Measurements from ENCODE around the gene HCRTR2.
"Not testable (repeated sequence)": the region's sequence is repeated elsewhere in the genome, so short reads cannot be mapped to it uniquely, and the experiment has no call there.

HCRTR2 gene

DNA sequence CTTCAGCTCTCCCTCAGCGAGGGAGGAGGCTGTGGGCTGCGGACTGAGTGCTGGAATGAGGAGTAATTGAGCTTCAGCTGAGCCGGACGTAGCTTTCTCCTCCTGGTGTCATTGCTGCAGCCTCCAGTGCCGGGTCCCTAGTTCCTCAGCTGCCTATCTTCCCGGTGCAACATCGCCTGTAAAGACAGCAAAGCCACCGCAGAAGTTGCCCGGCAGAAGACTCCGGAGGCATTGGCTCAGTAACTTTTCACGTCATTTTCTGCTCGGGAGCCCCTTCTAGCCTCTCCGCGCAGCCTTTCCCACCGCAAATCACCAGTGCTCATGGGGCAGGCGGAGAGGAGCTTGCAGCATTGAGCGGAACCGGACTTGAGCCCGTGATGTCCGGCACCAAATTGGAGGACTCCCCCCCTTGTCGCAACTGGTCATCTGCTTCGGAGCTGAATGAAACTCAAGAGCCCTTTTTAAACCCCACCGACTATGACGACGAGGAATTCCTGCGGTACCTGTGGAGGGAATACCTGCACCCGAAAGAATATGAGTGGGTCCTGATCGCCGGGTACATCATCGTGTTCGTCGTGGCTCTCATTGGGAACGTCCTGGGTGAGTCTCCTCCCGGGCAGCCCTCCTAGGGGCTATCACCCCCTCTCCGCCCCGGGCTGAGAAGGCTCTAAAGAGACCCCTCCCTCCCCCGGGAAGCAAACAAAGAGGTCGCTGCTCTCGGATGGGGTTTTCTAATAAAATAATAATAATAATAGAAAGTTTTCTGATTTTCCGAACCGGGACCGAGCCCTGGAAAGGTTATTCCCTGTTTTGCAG lies at the start of gene HCRTR2:
Gene HCRTR2, plus strand, starts transcription at position 305 of the 816 bp plus-strand sequence. Its CDS starts 73 bp downstream, at position 378.
- no peak for DNase-seq

DNA sequence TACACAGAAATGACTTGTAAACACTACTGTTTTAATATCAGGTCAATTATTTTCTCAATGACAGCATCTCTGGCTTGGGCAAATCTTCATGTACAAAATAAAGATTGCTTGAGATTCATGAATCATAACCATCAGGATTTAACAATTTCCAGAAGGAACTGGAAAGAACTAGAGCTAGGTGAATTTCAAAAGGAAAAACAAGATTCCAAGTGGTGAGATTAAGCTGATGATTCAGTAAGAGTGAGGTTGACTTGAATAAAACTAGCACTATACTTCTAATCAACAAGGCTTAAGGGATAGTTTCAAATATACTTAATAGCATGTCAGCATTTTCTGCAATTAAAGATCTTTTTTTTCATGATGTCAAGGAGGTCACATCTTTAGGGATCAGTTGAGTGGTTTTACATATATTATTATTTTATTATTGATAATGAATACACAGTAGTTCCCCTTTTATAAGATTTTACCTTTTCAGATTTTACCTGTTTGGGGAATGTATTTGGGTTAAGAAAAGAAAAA lies 43.5 kb upstream of the HCRTR2 start:
- DNase-seq = no peak

DNA sequence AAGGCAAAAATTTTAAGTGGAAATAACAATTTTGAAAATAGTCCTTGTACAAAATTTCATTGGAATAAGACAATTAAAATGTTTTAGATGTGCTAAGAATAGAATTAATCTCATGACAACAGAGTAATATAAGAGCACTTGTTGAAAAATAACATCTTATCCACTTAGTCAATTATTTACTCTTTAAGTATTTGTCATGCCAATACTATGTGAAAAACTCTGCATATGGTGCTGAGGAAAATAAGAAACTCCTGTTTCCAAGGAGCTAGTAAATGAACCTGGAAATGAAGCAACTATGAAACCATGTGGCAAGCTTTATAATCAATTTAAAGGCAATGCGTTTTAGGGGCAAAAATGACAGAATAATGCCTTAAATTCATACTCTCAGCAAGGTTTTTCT lies 42.7 kb upstream of the HCRTR2 start:
- DNase-seq = no peak

DNA sequence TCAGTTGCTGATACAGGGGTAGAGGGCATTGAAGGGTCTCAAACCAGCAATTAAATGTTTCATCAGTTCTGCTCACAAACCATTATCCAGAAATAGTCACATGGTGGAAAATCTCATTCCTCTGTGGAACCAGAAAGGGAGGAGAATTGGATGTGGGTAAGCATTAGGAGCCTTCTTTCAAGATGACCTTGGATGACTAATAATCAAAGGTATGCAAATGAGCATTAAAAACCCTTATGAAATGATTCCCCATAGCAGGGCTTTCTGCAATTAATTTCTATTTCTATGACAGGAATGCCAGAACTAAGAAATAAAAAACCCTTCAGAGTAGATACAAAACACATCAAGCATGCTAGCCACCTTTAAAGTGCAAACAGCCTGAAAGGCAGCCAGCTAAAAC lies 37.4 kb upstream of the HCRTR2 start:
- no peak for DNase-seq

DNA sequence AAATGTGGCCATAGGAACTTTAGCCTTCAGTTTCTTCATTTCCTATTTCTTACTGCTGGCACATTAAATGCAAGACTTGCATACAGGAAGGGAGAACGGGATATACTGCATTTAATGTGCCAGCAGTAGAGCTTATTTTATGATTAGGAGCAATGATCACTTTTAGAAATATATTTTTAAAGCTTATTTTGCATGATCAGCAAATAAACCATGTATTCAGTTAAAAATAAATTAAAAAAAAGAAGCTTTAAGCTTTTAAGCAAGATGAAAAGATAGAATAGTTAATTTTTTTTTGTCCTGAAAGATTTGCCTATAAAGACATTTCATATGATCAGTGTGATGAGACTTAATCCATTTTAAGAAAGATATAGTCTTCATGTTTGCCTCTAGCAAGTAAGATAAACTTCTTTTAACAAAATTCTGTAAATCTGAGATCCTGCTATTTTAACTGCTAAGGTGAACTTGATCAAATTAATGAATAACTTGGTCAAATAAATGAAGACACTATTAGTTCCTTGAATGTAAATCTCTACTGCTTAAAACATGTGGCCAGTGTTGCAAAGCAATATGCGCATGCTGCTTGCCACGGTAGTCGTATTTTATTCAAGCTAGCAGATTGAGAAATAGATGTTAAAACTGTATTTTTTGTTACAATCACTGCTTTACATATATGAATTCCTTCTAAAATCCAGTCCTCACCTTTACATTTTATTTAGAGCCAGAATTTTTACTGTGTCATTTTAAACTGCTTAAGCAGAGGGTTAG lies 36.2 kb upstream of the HCRTR2 start:
- no peak for DNase-seq

DNA sequence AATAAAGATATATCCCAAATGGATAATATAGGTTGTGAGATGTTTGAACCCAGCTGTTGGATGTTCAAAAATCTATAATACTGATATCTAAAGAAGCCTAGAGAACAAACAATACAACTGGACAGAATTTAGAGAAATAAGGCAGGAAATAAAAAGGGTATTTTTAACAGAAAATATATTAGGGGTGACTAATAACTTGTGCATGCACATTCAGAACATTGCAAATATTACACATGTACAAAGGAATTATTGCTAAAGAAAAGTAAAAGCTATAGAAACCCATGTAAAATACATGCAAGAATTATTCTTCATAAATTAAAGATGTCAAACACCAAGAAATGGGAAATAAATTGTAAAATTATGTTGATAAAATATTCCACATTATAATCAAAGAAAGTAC lies 32.7 kb upstream of the HCRTR2 start:
- DNase-seq = no peak

DNA sequence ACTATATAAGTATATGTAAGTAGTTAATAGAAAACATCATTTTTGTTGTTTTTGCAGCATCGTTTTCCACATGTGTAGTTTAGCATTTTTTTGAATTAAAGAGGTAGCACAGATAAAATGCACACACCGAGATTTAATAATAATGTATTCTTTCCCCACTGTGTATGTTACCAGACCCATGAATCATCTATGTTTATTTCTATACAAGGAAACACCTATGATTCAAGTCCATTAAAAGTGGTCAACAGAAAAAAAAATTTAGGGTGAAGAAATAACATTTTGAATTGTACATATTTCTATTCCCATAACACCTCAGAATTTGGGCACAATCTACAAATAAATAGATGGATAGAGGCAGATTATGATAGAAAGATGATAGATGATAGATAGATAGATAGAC lies 31.7 kb upstream of the HCRTR2 start:
- no peak for DNase-seq

DNA sequence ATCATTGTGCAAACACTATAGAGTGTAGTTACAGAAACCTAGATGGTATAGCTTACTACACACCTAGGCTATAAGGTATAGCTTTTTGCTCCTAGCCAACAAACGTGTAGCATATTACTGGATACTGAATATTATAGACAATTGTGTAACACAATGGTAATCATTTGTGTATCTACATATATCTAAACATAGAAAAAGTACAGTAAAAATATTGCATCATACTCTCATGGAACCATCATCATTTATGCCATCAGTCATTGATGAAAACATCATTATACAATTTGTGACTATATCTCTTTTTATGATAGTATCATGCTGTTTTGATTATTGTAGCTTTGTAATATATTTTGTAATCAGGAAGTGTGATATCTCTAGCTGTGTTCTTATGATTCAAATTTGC lies 21.0 kb upstream of the HCRTR2 start:
- DNase-seq = no peak

DNA sequence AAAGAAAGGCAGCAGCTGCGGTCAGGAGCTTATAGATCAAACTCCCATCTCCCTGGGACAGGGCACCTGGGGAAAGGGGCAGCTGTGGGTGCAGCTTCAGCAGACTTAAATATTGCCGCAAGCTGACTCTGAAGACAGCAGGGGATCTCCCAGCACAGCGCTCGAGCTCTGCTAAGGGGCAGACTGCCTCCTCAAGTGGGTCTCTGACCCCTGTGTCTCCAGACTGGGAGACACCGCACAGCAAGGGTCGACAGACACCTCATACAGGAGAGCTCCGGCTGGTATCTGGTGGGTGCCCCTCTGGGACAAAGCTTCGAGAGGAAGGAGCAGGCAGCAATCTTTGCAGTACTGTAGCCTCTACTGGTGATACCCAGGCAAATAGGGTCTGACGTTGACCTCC lies 15.5 kb upstream of the HCRTR2 start:
- DNase-seq = not testable (repeated sequence)

DNA sequence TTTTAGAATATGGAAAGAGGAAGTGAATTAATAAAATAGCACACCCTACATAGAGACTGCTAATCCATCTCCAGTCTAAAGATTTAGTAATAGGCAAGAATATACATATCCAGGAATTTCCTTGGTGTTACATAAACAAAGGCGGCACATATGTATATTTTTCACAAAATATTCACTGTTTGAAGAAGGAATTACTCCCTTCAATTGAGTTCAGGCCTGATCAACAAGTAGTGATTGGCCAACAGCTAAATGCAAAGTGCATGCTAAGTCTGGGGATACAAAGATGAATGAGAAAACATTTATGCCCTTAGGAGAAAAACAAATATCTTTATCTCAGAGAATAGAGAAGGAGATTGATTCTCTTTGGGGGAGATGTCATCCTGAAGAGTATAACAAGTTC lies 6.5 kb upstream of the HCRTR2 start:
- DNase-seq = no peak

DNA sequence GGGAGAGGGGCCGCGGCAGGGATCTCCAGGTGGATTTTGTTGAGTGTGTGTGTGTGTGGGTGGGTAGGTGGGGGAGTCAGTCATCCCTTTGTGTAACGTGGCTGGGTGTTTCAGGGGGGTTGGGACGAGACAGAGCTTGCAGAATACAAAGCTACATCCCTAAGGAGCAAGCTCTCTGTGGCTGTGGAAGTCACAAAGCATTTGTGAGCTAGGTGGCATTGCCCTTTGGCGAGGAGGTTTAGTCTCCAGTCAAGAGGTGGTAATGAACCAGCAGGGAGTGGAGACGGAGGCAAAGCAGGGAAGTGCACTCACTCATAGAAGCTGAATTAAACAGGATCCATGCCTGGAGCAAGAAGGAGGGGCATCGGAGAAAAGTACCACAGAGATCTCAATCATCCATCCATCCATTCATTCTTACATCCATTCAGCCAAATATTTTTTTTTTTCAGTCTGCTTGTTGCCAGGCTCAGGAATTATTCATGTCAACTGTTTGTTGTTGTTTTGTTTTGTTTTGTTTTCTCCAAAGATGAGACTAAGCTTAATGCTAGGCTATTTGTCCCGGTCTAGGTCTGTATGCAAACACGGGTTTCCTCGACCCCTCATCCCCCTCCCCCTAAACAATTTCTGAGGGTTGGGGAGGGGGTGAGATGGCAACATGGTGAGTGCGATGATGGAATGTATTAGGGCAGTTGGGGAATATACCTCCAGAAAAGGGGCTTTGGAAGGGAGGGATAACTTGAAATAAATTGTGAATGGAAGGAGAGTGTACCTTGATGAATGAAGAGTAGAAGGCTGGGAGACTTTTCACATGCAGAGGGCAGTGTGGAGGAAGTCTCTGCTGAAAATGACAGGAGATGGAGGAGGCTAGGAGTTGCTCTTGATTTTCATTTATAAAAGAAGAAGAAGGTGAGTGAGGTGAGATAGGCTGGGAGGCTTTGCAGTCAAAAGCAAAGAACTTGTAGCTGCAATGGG lies 1.0 kb downstream of the HCRTR2 start:
- no peak for DNase-seq

DNA sequence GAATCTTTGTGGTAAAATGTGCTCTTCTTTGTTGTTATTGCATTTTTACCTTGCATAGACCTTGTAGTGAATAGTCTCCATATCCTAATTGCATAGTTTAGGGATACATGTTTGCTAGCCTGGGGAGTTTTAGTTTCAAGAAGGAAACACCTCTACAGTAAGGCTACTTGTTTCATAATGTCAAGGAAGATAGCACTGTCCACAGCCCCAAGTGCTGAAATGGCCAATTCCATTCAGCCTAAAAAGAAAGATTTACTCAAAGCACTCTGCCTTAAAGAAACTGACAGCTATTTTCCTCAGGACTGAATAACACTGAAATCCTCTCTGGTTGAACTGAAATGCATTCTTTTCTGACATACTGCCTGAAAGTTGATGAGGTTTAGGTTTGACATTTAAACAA lies 2.6 kb downstream of the HCRTR2 start:
- DNase-seq = no peak

DNA sequence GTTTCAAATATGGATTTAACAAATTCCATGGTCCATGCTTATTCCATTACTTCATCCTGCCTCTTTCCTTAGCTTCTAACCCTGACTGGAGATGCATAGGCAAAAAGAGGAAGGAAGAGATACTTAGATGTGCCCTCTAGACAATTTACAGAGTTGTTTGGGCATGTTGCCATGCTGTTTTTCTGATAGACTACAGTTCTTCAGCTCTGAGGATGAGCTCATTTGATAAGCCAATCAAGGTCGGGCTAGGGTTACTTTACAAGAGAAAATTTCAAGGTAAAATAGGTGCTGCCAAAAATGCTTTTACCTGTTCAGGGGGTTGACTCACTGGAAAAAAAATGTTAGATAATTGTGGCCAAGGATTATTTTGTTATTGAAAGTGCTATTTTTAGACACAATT lies 5.9 kb downstream of the HCRTR2 start:
- DNase-seq = no peak

DNA sequence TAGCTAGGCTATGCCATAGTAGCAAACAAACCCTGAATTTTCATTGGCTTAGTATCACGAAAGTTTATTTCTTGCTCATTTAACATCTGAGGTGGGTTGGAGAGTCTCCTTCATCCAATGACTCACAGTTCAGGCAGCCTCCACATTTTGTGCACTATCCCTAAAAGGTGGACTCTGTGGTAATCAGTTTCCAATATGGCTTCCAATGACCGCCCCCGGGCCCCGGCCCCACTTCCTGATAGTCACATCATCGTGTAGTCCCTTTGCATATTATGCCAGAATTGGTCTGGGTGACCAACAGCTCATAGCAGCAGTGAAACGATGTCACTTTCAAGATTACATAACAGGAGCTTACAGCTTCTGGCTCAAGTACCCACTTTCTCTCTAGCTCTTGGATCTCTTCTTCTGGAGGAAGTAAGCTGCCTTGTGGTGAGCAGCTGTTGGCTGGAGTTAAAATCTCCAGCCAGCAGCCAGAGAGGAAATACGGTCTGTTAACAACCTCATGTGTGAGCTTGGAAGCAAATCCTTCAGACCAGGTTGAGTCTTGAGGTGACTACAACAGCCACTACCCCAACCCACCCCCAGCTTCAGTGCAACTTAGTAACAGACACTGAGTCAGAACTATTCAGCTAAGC lies 7.8 kb downstream of the HCRTR2 start:
- peak; percentile 2 for DNase-seq

DNA sequence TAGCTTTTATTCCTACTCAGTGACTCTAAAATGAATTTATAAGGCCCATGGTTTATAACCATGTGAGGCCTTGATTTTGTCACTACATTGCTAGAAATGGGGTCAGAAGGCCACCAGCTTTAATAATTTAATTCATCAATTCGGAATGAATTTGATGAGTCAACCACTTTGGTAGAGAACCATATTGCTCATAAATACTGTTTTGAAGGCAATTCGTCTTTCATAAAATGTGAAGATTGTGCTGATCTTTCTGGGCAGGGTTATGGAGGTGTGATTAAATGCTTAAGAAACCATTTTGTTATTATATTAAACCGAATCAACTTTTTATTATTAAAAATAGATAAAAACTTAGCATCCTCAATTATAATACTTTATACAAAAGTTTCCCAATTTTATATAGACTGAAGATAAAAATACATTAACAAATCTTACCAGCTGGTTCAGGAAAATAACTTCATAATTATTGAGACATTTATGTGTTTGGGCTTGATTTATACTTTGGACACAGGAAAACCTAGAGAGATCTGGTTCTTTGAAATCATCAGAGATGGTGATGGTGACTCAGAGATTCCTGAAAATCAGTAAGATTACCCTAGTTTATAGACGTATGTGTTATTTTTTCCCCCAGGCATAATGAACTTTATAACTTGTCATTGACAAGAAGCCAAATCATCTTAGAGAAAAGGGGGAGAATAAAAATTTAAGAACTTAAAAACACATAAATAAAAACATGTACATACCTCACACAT lies 10.6 kb downstream of the HCRTR2 start:
- no peak for DNase-seq

DNA sequence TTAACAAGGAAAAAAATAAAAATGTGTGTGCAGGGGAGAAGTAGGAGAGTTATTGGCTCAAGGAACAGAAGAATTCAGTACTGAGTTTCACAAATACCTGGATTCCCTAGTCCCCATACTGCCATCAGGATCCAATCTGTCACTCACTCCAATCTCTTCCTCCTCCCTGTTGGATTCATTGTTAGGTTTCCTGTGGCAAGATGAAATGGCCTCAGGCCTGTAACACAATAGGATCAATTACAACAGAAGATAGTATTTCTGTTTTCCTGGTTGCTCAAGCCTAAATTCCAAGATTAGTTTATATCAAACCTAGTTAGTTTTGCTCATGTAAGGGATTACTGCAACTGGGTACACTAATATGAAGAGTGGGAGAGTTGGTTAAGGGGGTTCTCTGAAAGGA lies 24.4 kb downstream of the HCRTR2 start:
- DNase-seq = no peak

DNA sequence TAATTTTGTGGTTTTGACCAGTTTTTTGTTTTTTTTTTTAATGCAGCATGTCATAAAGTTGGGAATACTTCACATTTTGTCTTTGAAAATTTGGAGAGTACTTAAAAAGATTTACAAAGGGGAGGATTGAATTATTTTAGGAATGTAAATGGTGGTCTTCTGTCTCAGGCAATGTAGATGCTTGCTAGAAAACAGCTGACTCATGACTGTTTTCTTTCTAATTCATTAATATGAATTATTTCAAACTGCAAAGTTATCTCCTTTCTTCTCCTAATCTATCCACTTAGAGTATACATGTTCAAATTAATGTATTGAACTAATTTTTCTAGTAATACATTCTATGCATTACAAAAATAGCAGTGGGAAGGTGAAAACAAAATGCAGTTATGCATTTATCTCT lies 24.9 kb downstream of the HCRTR2 start:
- no peak for DNase-seq

DNA sequence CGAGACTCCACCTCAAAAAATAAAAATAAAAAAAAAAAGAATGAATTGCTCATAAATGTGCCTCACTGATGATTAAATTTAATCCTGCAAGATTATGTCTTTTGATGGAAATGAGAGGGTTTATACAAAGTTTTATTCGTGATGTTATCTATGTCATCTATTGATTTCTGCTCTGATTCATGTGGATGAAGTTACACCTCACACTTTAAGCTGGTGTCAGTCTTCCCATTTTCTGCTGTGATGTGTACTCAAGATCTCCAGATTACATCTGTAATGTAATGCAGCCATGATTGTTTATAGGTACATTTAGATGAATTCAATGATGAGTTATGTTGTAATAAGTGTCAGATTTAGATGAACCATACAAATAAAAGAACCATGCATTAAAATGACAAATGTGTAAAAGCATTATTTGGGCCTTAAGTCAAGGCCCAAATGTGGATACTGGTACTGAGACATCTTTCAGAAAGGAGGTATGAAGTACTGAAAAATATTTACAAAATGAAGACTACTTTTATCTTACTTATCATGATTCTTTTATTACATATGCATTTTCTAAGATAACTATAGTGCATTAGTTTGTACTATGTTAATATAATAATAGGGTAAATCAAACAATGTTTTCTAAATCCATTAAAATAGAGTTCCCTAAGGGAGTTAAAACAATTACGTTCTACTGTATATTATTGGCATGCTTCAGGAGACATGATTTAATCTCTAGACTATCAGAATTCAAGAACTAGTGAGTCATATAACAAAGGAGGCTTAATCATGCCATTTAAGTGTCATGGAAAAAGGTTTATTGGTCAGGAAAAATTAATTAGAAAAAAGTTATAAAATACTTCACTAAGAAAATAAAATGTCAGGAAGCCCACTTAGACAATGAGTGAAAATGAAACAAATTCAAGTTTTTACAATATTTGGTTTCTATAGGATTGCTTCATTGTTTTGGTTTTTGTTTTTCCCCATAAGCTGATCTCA lies 34.5 kb downstream of the HCRTR2 start:
- no peak for DNase-seq

DNA sequence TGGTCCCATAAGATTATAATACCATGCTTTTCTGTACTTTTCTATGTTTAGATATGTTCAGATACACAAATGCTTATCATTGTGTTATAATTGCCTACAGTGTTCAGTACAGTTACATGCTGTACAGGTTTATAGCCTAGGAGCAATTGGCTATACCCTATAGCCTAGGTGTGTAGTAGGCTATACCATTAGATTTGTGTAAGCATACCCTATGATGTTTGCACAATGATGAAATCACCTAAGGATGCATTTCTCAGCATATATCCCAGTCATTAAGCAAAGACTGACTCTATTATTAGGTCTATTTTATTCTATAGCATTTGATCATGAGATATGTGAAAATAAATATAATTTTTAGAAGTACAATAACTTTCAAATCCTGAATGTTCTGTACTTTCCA lies 36.6 kb downstream of the HCRTR2 start:
- no peak for DNase-seq

DNA sequence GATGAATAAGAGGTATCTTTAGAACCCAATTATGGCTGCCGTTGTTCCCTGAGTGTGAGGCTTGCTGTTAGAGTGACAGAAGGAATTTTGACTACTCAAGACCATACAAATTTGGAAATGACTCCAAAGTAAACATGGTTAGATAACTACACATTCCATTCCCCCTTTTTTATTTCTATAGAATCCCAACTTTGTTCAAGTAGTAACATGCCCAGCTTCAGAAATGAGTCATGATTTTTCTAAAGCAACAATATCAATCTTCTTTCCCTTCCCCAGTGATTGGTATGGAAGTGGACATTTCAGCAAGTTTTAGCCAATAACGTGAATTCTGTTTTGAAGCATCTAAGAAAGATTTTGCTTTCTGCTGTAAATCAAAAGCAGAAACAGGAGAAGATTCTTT lies 37.8 kb downstream of the HCRTR2 start:
- no peak for DNase-seq

Measured in suppressor macrophage treated with lipopolysaccharide for 4 hours (primary cell).